GM12865 (cell line): ENCODE results near the gene ETS1.
A peak's percentile ranks its signal among the peaks of the same experiment; 100 is the strongest.

Experiments
- DNase-seq: peaks from one replicate; pipeline ENCODE4 v3.0.0; 2010; ENCODE audit warnings: low read depth
- H3K4me3 ChIP-seq: 2 replicates; pipeline ENCODE4 v1.5.1; 2011; ENCODE audit warnings: mild to moderate bottlenecking, low read depth, low read length, control low read depth
- TF ChIP-seq, protein P1 (sequence below): IDR thresholded peaks from 2 replicates; pipeline ENCODE4 v1.5.1; 2011; ENCODE audit warnings: low read length, control low read depth, low read depth, inconsistent platforms; ENCODE audit not compliant: insufficient read depth; ENCODE audit errors: missing control alignments

The ETS1 gene

GRCh38 chr11:128497776-128498095 lies 89.6 kb downstream of the ETS1 start:
- TF ChIP-seq, protein P1, sequence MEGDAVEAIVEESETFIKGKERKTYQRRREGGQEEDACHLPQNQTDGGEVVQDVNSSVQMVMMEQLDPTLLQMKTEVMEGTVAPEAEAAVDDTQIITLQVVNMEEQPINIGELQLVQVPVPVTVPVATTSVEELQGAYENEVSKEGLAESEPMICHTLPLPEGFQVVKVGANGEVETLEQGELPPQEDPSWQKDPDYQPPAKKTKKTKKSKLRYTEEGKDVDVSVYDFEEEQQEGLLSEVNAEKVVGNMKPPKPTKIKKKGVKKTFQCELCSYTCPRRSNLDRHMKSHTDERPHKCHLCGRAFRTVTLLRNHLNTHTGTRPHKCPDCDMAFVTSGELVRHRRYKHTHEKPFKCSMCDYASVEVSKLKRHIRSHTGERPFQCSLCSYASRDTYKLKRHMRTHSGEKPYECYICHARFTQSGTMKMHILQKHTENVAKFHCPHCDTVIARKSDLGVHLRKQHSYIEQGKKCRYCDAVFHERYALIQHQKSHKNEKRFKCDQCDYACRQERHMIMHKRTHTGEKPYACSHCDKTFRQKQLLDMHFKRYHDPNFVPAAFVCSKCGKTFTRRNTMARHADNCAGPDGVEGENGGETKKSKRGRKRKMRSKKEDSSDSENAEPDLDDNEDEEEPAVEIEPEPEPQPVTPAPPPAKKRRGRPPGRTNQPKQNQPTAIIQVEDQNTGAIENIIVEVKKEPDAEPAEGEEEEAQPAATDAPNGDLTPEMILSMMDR = no peak
- H3K4me3 ChIP-seq = no peak overlapping the region
- no peak for DNase-seq

DNA sequence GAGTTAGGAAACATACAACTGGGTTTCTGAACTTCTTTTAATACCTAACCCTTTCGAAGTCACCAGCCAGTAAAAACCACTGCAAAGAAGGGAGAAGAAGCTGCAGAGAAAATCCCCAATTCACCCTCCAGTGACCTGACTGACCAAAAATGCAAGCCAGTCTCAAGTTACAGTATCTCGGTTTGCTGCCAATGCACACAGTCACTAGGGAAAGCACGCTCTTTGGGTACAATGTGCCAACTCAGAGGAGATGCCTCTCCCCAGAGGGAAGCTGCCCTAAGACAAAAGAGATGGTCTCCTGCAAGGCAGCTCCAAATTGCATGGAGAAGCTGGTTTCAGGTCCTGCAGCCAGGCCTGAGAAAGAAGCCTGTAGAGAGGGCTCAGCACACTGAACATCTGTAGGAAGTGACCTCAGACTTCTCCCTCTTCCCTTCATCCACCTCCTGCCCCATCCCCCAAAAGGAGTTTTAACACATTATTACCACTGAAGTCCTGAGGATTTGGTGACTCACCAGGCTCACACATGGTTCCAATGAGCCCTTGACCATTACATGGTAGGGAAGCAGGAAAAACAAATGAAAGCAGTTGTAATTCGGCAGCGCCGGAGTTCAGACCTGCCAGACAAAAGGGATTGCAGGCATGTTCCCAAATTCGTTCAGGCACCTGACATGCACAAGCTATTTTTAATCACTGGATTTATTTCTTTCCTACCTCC lies 90.1 kb downstream of the ETS1 start:
- peak overlapping the region; percentile 3; the same call in 1 of the 2 replicates for H3K4me3 ChIP-seq
- DNase-seq = peak; percentile 85
- TF ChIP-seq, protein P1 = no peak

- H3K4me3 ChIP-seq = no peak overlapping the region; the same call in 1 of the 2 replicates
- no peak for DNase-seq
- TF ChIP-seq, protein P1 = no peak
Observed at GRCh38 chr11:128496692-128497060, 90.7 kb downstream of the ETS1 start.

GRCh38 chr11:128496249-128496648 lies 91.1 kb downstream of the ETS1 start:
- no peak for DNase-seq
- H3K4me3 ChIP-seq = peak overlapping the region; percentile 8; the same call in 1 of the 2 replicates
- TF ChIP-seq, protein P1 = no peak

GRCh38 chr11:128494418-128495332 lies 92.7 kb downstream of the ETS1 start:
- peak; percentile 72 for DNase-seq
- TF ChIP-seq, protein P1 = no peak
- no peak overlapping the region for H3K4me3 ChIP-seq

DNA sequence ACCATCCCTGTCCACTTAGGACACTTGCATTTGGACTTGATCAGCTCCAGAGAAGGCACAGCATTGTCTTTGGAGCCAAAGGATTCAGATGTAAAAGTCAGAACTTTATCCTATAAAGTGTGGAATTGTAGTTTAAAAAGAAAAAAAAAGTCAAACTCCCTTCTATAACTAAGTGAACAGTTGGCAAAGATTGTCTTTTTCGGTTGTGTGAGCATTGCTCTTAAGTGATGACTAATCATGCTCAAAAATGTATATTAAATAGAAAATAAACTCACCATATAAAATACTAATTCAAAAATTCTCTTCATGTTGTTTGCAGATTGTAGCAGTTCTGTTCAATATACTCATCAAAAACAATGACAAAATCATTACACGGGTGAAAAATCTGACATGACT lies 93.8 kb downstream of the ETS1 start:
- TF ChIP-seq, protein P1 = no peak
- no peak for DNase-seq
- no peak overlapping the region for H3K4me3 ChIP-seq
